ENCODE measurements around the gene ANTXR1.

GRCh38 chr2:69241093-69241492 is 228.1 kb downstream of the ANTXR1 start:
- TF ChIP-seq GTF2F1 (IDR thresholded peaks at IDR 0.05; ENCODE audit: borderline replicate concordance, low read depth, low read length): no peak
- TF ChIP-seq EZH2 (IDR thresholded peaks at IDR 0.05; ENCODE audit: low read depth, low read length, severe bottlenecking): no peak
- TF ChIP-seq GABPA (IDR thresholded peaks at IDR 0.05; ENCODE audit: borderline replicate concordance, insufficient read depth, low read length): no peak
- no peak for TF ChIP-seq JUND (IDR thresholded peaks at IDR 0.05; ENCODE audit: low read length)
- no peak for TF ChIP-seq CTCF (IDR thresholded peaks at IDR 0.05; ENCODE audit: control extremely low read depth in 1 of 3, insufficient read depth in 1 of 3, low read depth in 1 of 3, low read length in 3 of 3)
- no peak for TF ChIP-seq POLR2A (IDR thresholded peaks at IDR 0.05; ENCODE audit: control extremely low read depth in 1 of 2, low read depth in 2 of 2, low read length in 2 of 2)
- no peak for TF ChIP-seq SIN3A (conservative IDR thresholded peaks at IDR 0.05 in 1 of 2, IDR thresholded peaks at IDR 0.05 in 1 of 2; ENCODE audit: low read depth in 1 of 2, low read length in 2 of 2)
- TF ChIP-seq POLR2AphosphoS5 (IDR thresholded peaks at IDR 0.05; ENCODE audit: low read depth, low read length): no peak
- no peak for TF ChIP-seq SP2 (IDR thresholded peaks at IDR 0.05; ENCODE audit: low read length)
- no peak for TF ChIP-seq TAF1 (IDR thresholded peaks at IDR 0.05; ENCODE audit: low read depth, low read length)
- TF ChIP-seq RFX5 (IDR thresholded peaks at IDR 0.05; ENCODE audit: borderline replicate concordance, low read depth, low read length): no peak
- TF ChIP-seq ATF2 (IDR thresholded peaks at IDR 0.05; ENCODE audit: low read length): no peak

All from H1 (cell line).